ENCODE results near the gene KRTAP10-11.

- TF ChIP-seq CTCF (IDR thresholded peaks at IDR 0.05) (no peak), EZH2 (IDR thresholded peaks at IDR 0.05; ENCODE audit: borderline replicate concordance, insufficient read depth, low read depth, low read length, poor library complexity, severe bottlenecking) (no peak)
Measured at GRCh38 chr21:44612029-44612486, 34.2 kb upstream of the KRTAP10-11 start, which contains the start of gene KRTAP10-8.

All from B cell (primary cell).